Mammary epithelial cell (primary cell): ENCODE data around the gene SMIM24.

Experiments
- CTCF ChIP-seq, 2 donors: IDR thresholded peaks in 1 of 2; conservative IDR thresholded peaks in 1 of 2; 2 replicates each; pipeline ENCODE4 v1.5.1; 2011 to 2012; ENCODE audit warnings: inconsistent platforms in 2 of 2, low read length in 2 of 2, mild to moderate bottlenecking in 2 of 2, control low read depth in 1 of 2, low read depth in 1 of 2; ENCODE audit not compliant: insufficient read depth in 1 of 2; ENCODE audit errors: extremely low read depth in 1 of 2
- EZH2 ChIP-seq: IDR thresholded peaks from 2 replicates; pipeline ENCODE4 v1.6.1; 2012; ENCODE audit warnings: low read length, inconsistent platforms, borderline replicate concordance

- TF ChIP-seq EZH2 (no peak), CTCF (conservative IDR thresholded peaks at IDR 0.05 in 1 of 2, IDR thresholded peaks at IDR 0.05 in 1 of 2; ENCODE audit: extremely low read depth in 1 of 2, insufficient read depth in 1 of 2, low read depth in 1 of 2, low read length in 2 of 2) (no peak)
These were observed 31.6 kb downstream of the SMIM24 start for GRCh38 chr19:3448616-3449334.
